PC-9 (cell line): ENCODE results near the gene IL5. TPM values are rescaled to one million over a fixed set of nuclear protein-coding genes. Genes with fewer than 3 reads are reported as not detected.
"Not testable (repeated sequence)": the region's sequence is repeated elsewhere in the genome, so short reads cannot be mapped to it uniquely, and the experiment has no call there.

Experiments used
- BruUV-seq: library from RNA; stranded (reverse); fragments of 400-500 nt; replicated peaks from 2 replicates; lab custom pipeline; 2021; lab: Mats Ljungman, UMichigan
- CTCF ChIA-PET: fragments of 300-600 bp; sonication (Branson Sonifier 250); formaldehyde crosslinking; loops from one replicate; lab custom pipeline; 2022; ENCODE audit warnings: antibody characterized with exemption; lab: Charles Lee
- POLR2A ChIA-PET: fragments of 300-600 bp; sonication (Branson Sonifier 250); formaldehyde crosslinking; loops from one replicate; lab custom pipeline; 2022; ENCODE audit warnings: antibody characterized with exemption; ENCODE audit not compliant: unreplicated experiment; lab: Charles Lee
- DNase-seq, 2 experiments: peaks; one replicate each; pipeline versions ENCODE4 v3.0.0 to v3.0.0-alpha.2; 2015 to 2022; ENCODE audit warnings: mixed read lengths in 1 of 2
- H2AFZ ChIP-seq: fragments of 200-600 bp; sonication (generic); 2 replicates; pipeline ENCODE4 v1.8.1; 2017; ENCODE audit warnings: antibody characterized with exemption
- H3F3A ChIP-seq: fragments of 200-600 bp; sonication (generic); 2 replicates; pipeline ENCODE4 v1.8.1; 2017; ENCODE audit warnings: antibody characterized with exemption, mild to moderate bottlenecking, low read depth; ENCODE audit not compliant: insufficient read depth
- H3K27ac ChIP-seq: fragments of 200-600 bp; sonication (generic); 2 replicates; pipeline ENCODE4 v1.6.1; 2016; ENCODE audit warnings: mixed run types
- H3K27me3 ChIP-seq: fragments of 200-600 bp; sonication (generic); 2 replicates; pipeline ENCODE4 v1.6.1; 2016; ENCODE audit warnings: low read depth, mixed run types; ENCODE audit not compliant: insufficient read depth
- H3K36me3 ChIP-seq: fragments of 200-600 bp; sonication (generic); 2 replicates; pipeline ENCODE4 v1.6.1; 2016; ENCODE audit warnings: low read depth, mixed run types
- H3K4me1 ChIP-seq: fragments of 200-600 bp; sonication (generic); replicated peaks from 2 replicates; pipeline ENCODE4 v1.6.1; 2016; ENCODE audit warnings: mixed run types; ENCODE audit not compliant: insufficient read depth
- H3K4me2 ChIP-seq: fragments of 200-600 bp; sonication (generic); 2 replicates; pipeline ENCODE4 v1.6.1; 2017; ENCODE audit warnings: mixed run types
- H3K4me3 ChIP-seq: fragments of 200-600 bp; sonication (generic); 2 replicates; pipeline ENCODE4 v1.6.1; 2016; ENCODE audit warnings: mixed run types
- H3K79me2 ChIP-seq: fragments of 200-600 bp; sonication (generic); 2 replicates; pipeline ENCODE4 v1.6.1; 2017; ENCODE audit warnings: low read depth, mixed run types
- H3K9me2 ChIP-seq: fragments of 200-600 bp; sonication (generic); 2 replicates; pipeline ENCODE4 v1.8.1; 2017; ENCODE audit warnings: mild to moderate bottlenecking; ENCODE audit not compliant: insufficient read depth
- H3K9me3 ChIP-seq: fragments of 200-600 bp; sonication (generic); 2 replicates; pipeline ENCODE4 v1.8.1; 2016; ENCODE audit warnings: low read depth; ENCODE audit not compliant: insufficient read depth
- H4K20me1 ChIP-seq: fragments of 200-600 bp; sonication (generic); 2 replicates; pipeline ENCODE4 v1.8.1; 2017; ENCODE audit not compliant: insufficient read depth
- CTCF ChIP-seq: fragments of 200-600 bp; sonication (generic); conservative IDR thresholded peaks from 2 replicates; pipeline ENCODE4 v1.6.1; 2017; ENCODE audit warnings: mixed run types, antibody characterized with exemption, mild to moderate bottlenecking, moderate library complexity
- EZH2 ChIP-seq: fragments of 200-600 bp; sonication (generic); IDR thresholded peaks from 2 replicates; pipeline ENCODE4 v1.8.0; 2017; ENCODE audit warnings: antibody characterized with exemption, low read depth
- intact Hi-C: fragments of 100-400 bp; cut with micrococcal nuclease; formaldehyde crosslinking; loops from one replicate; pipeline ENCODE4 v1.10.0; 2022; ENCODE audit not compliant: unreplicated experiment
- total RNA-seq: library from RNA; stranded (reverse); gene quantifications from 2 replicates; pipeline ENCODE4 v1.2.3, GENCODE V29; 2021

Gene IL5
- total RNA-seq, 1 experiment from 2014 or later, result not detected

GRCh38 chr5:132589467-132589866 is 46.1 kb upstream of the IL5 start:
- CTCF ChIA-PET, result no interaction called here
- H3K9me3 ChIP-seq, result no peaks in the 10 kb centered on the region
- no peaks in the 10 kb centered on the region for H3K27me3 ChIP-seq
- TF ChIP-seq CTCF, result no peak
- no peak for TF ChIP-seq EZH2
- H4K20me1 ChIP-seq, result no peaks in the 10 kb centered on the region
- no peaks in the 10 kb centered on the region for H3K4me1 ChIP-seq
- no peak overlapping the region for H3K4me2 ChIP-seq
- DNase-seq, result no peak
- no peak overlapping the region for H2AFZ ChIP-seq
- H3K27ac ChIP-seq, result peak overlapping the region; percentile 32; the same call in 1 of the 2 replicates
- intact Hi-C loops, result no loop called here
- no peaks in the 10 kb centered on the region for H3K79me2 ChIP-seq
- BruUV-seq, result no TSS peak
- no peaks in the 10 kb centered on the region for H3K9me2 ChIP-seq
- no peaks in the 10 kb centered on the region for H3F3A ChIP-seq
- H3K4me3 ChIP-seq, result no peak overlapping the region
- H3K36me3 ChIP-seq, result peaks cover 31% of the 10 kb centered on the region; the same call in 1 of the 2 replicates
- POLR2A ChIA-PET, result no interaction called here

- no peak overlapping the region for H3K27ac ChIP-seq
- H3K9me3 ChIP-seq, result no peaks in the 10 kb centered on the region
- DNase-seq, result no peak
- no peaks in the 10 kb centered on the region for H3K27me3 ChIP-seq
- H4K20me1 ChIP-seq, result peaks cover 8% of the 10 kb centered on the region
- no TSS peak for BruUV-seq
- H3K36me3 ChIP-seq, result peaks cover 17% of the 10 kb centered on the region; the same call in 1 of the 2 replicates
- H2AFZ ChIP-seq, result no peak overlapping the region
- TF ChIP-seq CTCF (no peak), EZH2 (no peak)
- H3K9me2 ChIP-seq, result no peaks in the 10 kb centered on the region
- CTCF ChIA-PET, result interaction anchor here (0.6 to 0.9 kb wide), 2 partner anchors 129 to 387 kb away, joined by 3 to 6 read pairs; no protein-coding TSS in a partner anchor
- H3K4me1 ChIP-seq, result no peaks in the 10 kb centered on the region
- intact Hi-C loops, result no loop called here
- no peaks in the 10 kb centered on the region for H3K79me2 ChIP-seq
- H3K4me3 ChIP-seq, result no peak overlapping the region
- POLR2A ChIA-PET, result no interaction called here
- no peaks in the 10 kb centered on the region for H3F3A ChIP-seq
- no peak overlapping the region for H3K4me2 ChIP-seq
Measured at GRCh38 chr5:132586063-132586462, 42.7 kb upstream of the IL5 start.

- H3K27ac ChIP-seq, intact Hi-C loops, H3K9me3 ChIP-seq, H2AFZ ChIP-seq, H3K4me1 ChIP-seq, DNase-seq, H3K4me3 ChIP-seq, H3F3A ChIP-seq, H3K4me2 ChIP-seq, BruUV-seq, H3K27me3 ChIP-seq, H3K79me2 ChIP-seq, H3K9me2 ChIP-seq, POLR2A ChIA-PET, CTCF ChIA-PET: not testable (repeated sequence)
- H3K36me3 ChIP-seq, result peaks cover 22% of the 10 kb centered on the region; the same call in 1 of the 2 replicates
- H4K20me1 ChIP-seq, result peaks cover 12% of the 10 kb centered on the region
Measured at GRCh38 chr5:132584560-132584959, 41.2 kb upstream of the IL5 start.

GRCh38 chr5:132576123-132576522 is 32.8 kb upstream of the IL5 start:
- peaks cover 32% of the 10 kb centered on the region for H3K36me3 ChIP-seq
- CTCF ChIA-PET, result no interaction called here

More at GRCh38 chr5:132576123-132576522, 32.8 kb upstream of the IL5 start:
- DNase-seq, result no peak
- H3K9me2 ChIP-seq, result 0 out of 2 replicates have a peak, but pooled peaks cover 4% of the 10 kb centered on the region
- POLR2A ChIA-PET, result no interaction called here
- TF ChIP-seq EZH2 (no peak), CTCF (no peak)
- intact Hi-C loops, result no loop called here
- H3K4me3 ChIP-seq, result no peak overlapping the region
- no peak overlapping the region for H3K27ac ChIP-seq
- H3K4me1 ChIP-seq, result no peaks in the 10 kb centered on the region
- no peaks in the 10 kb centered on the region for H3F3A ChIP-seq
- 0 out of 2 replicates have a peak, but pooled peaks cover 3% of the 10 kb centered on the region for H4K20me1 ChIP-seq
- no peak overlapping the region for H2AFZ ChIP-seq
- BruUV-seq, result no TSS peak
- no peaks in the 10 kb centered on the region; the same call in 1 of the 2 replicates for H3K79me2 ChIP-seq
- H3K27me3 ChIP-seq, result no peaks in the 10 kb centered on the region
- H3K4me2 ChIP-seq, result no peak overlapping the region
- no peaks in the 10 kb centered on the region for H3K9me3 ChIP-seq
